Measurements from ENCODE around the gene XYLT1.

The XYLT1 gene

GRCh38 chr16:17431012-17431411 is 39.7 kb downstream of the XYLT1 start:
- H4K20me1 ChIP-seq (ENCODE audit: insufficient read depth) = no peaks in the 10 kb centered on the region
- no peak overlapping the region for H2AFZ ChIP-seq (ENCODE audit: low read depth)
- no peak overlapping the region for H3K4me2 ChIP-seq
- H3K9ac ChIP-seq = no peak overlapping the region
- H3K79me2 ChIP-seq (ENCODE audit: insufficient read depth, low read depth) = no peaks in the 10 kb centered on the region
- H3K4me1 ChIP-seq (ENCODE audit: low read depth, poor library complexity, severe bottlenecking) = no peaks in the 10 kb centered on the region
- TF ChIP-seq CTCF (conservative IDR thresholded peaks at IDR 0.05; ENCODE audit: low read depth, low read length) = no peak
- H3K27me3 ChIP-seq (ENCODE audit: insufficient read depth, low read depth) = no peaks in the 10 kb centered on the region
- H3K36me3 ChIP-seq (ENCODE audit: insufficient read depth) = no peaks in the 10 kb centered on the region
- H3K27ac ChIP-seq = no peak overlapping the region
- no peak overlapping the region for H3K4me3 ChIP-seq (IDR thresholded peaks at IDR 0.05; ENCODE audit: insufficient read depth, low read depth, low read length)

GRCh38 chr16:17426451-17426850 is 44.3 kb downstream of the XYLT1 start:
- TF ChIP-seq CTCF (conservative IDR thresholded peaks at IDR 0.05; ENCODE audit: low read depth, low read length) = no peak
- Histone ChIP-seq H3K4me2 (no peak overlapping the region), H3K4me3 (IDR thresholded peaks at IDR 0.05; ENCODE audit: insufficient read depth, low read depth, low read length) (no peak overlapping the region), H2AFZ (ENCODE audit: low read depth) (no peak overlapping the region), H3K9ac (no peak overlapping the region), H3K4me1 (ENCODE audit: low read depth, poor library complexity, severe bottlenecking) (no peaks in the 10 kb centered on the region), H4K20me1 (ENCODE audit: insufficient read depth) (no peaks in the 10 kb centered on the region), H3K27me3 (ENCODE audit: insufficient read depth, low read depth) (no peaks in the 10 kb centered on the region), H3K36me3 (ENCODE audit: insufficient read depth) (no peaks in the 10 kb centered on the region), H3K79me2 (ENCODE audit: insufficient read depth, low read depth) (no peaks in the 10 kb centered on the region), H3K27ac (no peak overlapping the region)

- Histone ChIP-seq H3K4me3 (IDR thresholded peaks at IDR 0.05; ENCODE audit: insufficient read depth, low read depth, low read length) (no peak overlapping the region), H4K20me1 (ENCODE audit: insufficient read depth) (no peaks in the 10 kb centered on the region), H3K9ac (no peak overlapping the region), H3K79me2 (ENCODE audit: insufficient read depth, low read depth) (no peaks in the 10 kb centered on the region), H3K4me2 (no peak overlapping the region), H3K4me1 (ENCODE audit: low read depth, poor library complexity, severe bottlenecking) (no peaks in the 10 kb centered on the region), H3K27me3 (ENCODE audit: insufficient read depth, low read depth) (no peaks in the 10 kb centered on the region), H3K27ac (no peak overlapping the region), H2AFZ (ENCODE audit: low read depth) (no peak overlapping the region), H3K36me3 (ENCODE audit: insufficient read depth) (no peaks in the 10 kb centered on the region)
- no peak for TF ChIP-seq CTCF (conservative IDR thresholded peaks at IDR 0.05; ENCODE audit: low read depth, low read length)
Measured at GRCh38 chr16:17424771-17425170, 46.0 kb downstream of the XYLT1 start.

- no peaks in the 10 kb centered on the region for H3K36me3 ChIP-seq (ENCODE audit: insufficient read depth)
- no peaks in the 10 kb centered on the region for H3K79me2 ChIP-seq (ENCODE audit: insufficient read depth, low read depth)
Measured at GRCh38 chr16:17423221-17423620, 47.5 kb downstream of the XYLT1 start.

More at GRCh38 chr16:17423221-17423620, 47.5 kb downstream of the XYLT1 start:
- Histone ChIP-seq H3K4me2 (no peak overlapping the region), H2AFZ (ENCODE audit: low read depth) (no peak overlapping the region), H3K4me1 (ENCODE audit: low read depth, poor library complexity, severe bottlenecking) (no peaks in the 10 kb centered on the region), H4K20me1 (ENCODE audit: insufficient read depth) (no peaks in the 10 kb centered on the region), H3K27ac (no peak overlapping the region), H3K27me3 (ENCODE audit: insufficient read depth, low read depth) (no peaks in the 10 kb centered on the region), H3K4me3 (IDR thresholded peaks at IDR 0.05; ENCODE audit: insufficient read depth, low read depth, low read length) (no peak overlapping the region), H3K9ac (no peak overlapping the region)
- TF ChIP-seq CTCF (conservative IDR thresholded peaks at IDR 0.05; ENCODE audit: low read depth, low read length) = no peak
